Testis (tissue), 3 donors: ENCODE data around the gene ABHD2. TPM values are rescaled to one million over a fixed set of nuclear protein-coding genes. Genes with fewer than 3 reads are reported as not detected.

Source experiments
- DNase-seq: peaks from one replicate; pipeline ENCODE4 v3.0.0-alpha.2; 2019
- H3K27ac ChIP-seq, 2 donors: fragments of 200-600 bp; sonication (generic); one replicate each; pipeline ENCODE4 v1.5.1; 2019
- H3K27me3 ChIP-seq: fragments of 200-600 bp; sonication (generic); one replicate; pipeline ENCODE4 v1.5.1; 2019
- H3K36me3 ChIP-seq: fragments of 200-600 bp; sonication (generic); one replicate; pipeline ENCODE4 v1.5.1; 2017; ENCODE audit warnings: low read depth; ENCODE audit errors: missing control alignments
- H3K4me1 ChIP-seq: fragments of 200-600 bp; sonication (generic); one replicate; pipeline ENCODE4 v1.5.1; 2019
- H3K4me3 ChIP-seq, 2 donors: fragments of 200-600 bp; sonication (generic); one replicate each; pipeline ENCODE4 v1.5.1; 2017 to 2019
- H3K9me3 ChIP-seq: fragments of 200-600 bp; sonication (generic); one replicate; pipeline ENCODE4 v1.5.1; 2017
- CTCF ChIP-seq, 3 experiments: fragments of 450-650 bp in 2 of 3; fragments of 200-600 bp in 1 of 3; sonication (generic) in 1 of 3; IDR thresholded peaks; one replicate each; pipeline ENCODE4 v1.5.1; 2016 to 2019; ENCODE audit warnings: antibody characterized with exemption in 3 of 3, mild to moderate bottlenecking in 2 of 3, moderate library complexity in 1 of 3
- POLR2A ChIP-seq: fragments of 450-650 bp; IDR thresholded peaks from one replicate; pipeline ENCODE4 v1.6.1; 2017; ENCODE audit warnings: antibody characterized with exemption, mild to moderate bottlenecking, moderate library complexity
- WGBS, 2 donors: methylation state at CpG; one replicate each; pipeline ENCODE4 v1.1.5; 2018; 5-methylcytosine and 5-hydroxymethylcytosine counted together
- intact Hi-C: fragments of 100-400 bp; cut with DNase I; formaldehyde crosslinking; loops from one replicate; pipeline ENCODE4 v1.15.1; 2023; ENCODE audit warnings: low total_unique reads
- polyA plus RNA-seq: library from polyadenylated mRNA; stranded (reverse); fragments of 350-450 nt; fragmentation: Illumina TruSeq; extraction: RNeasy Lipid Tissue Mini Kit (QIAGEN cat#74804); gene quantifications from one replicate; pipeline ENCODE4 v1.2.3, GENCODE V29; 2014; ENCODE audit warnings: low read depth, low replicate concordance; ENCODE audit not compliant: insufficient read depth
- total RNA-seq, 2 donors: library from RNA; depleted of rRNA; stranded (reverse); fragments of >200 nt; gene quantifications; one replicate each; pipeline ENCODE4 v1.2.3, GENCODE V29; 2016

The ABHD2 gene
- total and polyA plus RNA-seq, 3 donors from 2014 or later: 82.5 to 214 (median 109) TPM

- no peaks in the 10 kb centered on the region for H3K27me3 ChIP-seq
- no peaks in the 10 kb centered on the region for H3K36me3 ChIP-seq
- WGBS, 2 donors: 92 to 96% methylated on average over 8 of the region's 8 CpGs
- H3K27ac ChIP-seq: no peak overlapping the region
- no peaks in the 10 kb centered on the region for H3K4me1 ChIP-seq
- no peak overlapping the region for H3K4me3 ChIP-seq
- intact Hi-C loops: no loop called here
- H3K9me3 ChIP-seq: no peaks in the 10 kb centered on the region
- no peak for DNase-seq
- TF ChIP-seq CTCF (IDR thresholded peaks at IDR 0.05): no peak
- TF ChIP-seq POLR2A: no peak
These were observed 99.8 kb downstream of the ABHD2 start for GRCh38 chr15:89187986-89188514.

- TF ChIP-seq POLR2A: no peak
- no peak for TF ChIP-seq CTCF (IDR thresholded peaks at IDR 0.05)
- WGBS, 2 donors: 73 to 74% methylated on average over 2 of the region's 2 CpGs
- intact Hi-C loops: no loop called here
These were observed 103.9 kb downstream of the ABHD2 start for GRCh38 chr15:89192136-89192535.

GRCh38 chr15:89192766-89193165 lies 104.5 kb downstream of the ABHD2 start:
- DNase-seq: no peak
- intact Hi-C loops: no loop called here
- H3K4me1 ChIP-seq: no peaks in the 10 kb centered on the region
- 69 to 83% methylated on average over 3 of the region's 3 CpGs for WGBS, 2 donors
- no peak overlapping the region for H3K4me3 ChIP-seq
- H3K27ac ChIP-seq: no peak overlapping the region
- TF ChIP-seq POLR2A: no peak
- H3K27me3 ChIP-seq: no peaks in the 10 kb centered on the region
- H3K9me3 ChIP-seq: no peaks in the 10 kb centered on the region
- H3K36me3 ChIP-seq: peaks cover 3% of the 10 kb centered on the region

More at GRCh38 chr15:89192136-89192535, 103.9 kb downstream of the ABHD2 start:
- H3K27ac ChIP-seq: no peak overlapping the region
- no peaks in the 10 kb centered on the region for H3K9me3 ChIP-seq
- H3K27me3 ChIP-seq: no peaks in the 10 kb centered on the region
- H3K4me1 ChIP-seq: no peaks in the 10 kb centered on the region
- DNase-seq: no peak
- peaks cover 3% of the 10 kb centered on the region for H3K36me3 ChIP-seq
- no peak overlapping the region for H3K4me3 ChIP-seq

GRCh38 chr15:89194608-89195007 lies 106.4 kb downstream of the ABHD2 start:
- DNase-seq: no peak
- Histone ChIP-seq H3K36me3 (peaks cover 3% of the 10 kb centered on the region), H3K4me3 (no peak overlapping the region), H3K27ac (no peak overlapping the region), H3K27me3 (no peaks in the 10 kb centered on the region), H3K9me3 (no peaks in the 10 kb centered on the region), H3K4me1 (no peaks in the 10 kb centered on the region)
- intact Hi-C loops: no loop called here
- 77 to 92% methylated on average over 4 of the region's 4 CpGs for WGBS, 2 donors
- TF ChIP-seq POLR2A: no peak
- TF ChIP-seq CTCF (IDR thresholded peaks at IDR 0.05): no peak

- peaks cover 3% of the 10 kb centered on the region for H3K36me3 ChIP-seq
- H3K4me1 ChIP-seq: no peaks in the 10 kb centered on the region
- H3K27me3 ChIP-seq: no peaks in the 10 kb centered on the region
- no peaks in the 10 kb centered on the region for H3K9me3 ChIP-seq
- intact Hi-C loops: no loop called here
- H3K4me3 ChIP-seq: no peak overlapping the region
- no peak overlapping the region for H3K27ac ChIP-seq
- 69 to 73% methylated on average over 8 of the region's 8 CpGs for WGBS, 2 donors
- no peak for DNase-seq
- TF ChIP-seq POLR2A (no peak), CTCF (IDR thresholded peaks at IDR 0.05) (no peak)
These were observed 107.6 kb downstream of the ABHD2 start for GRCh38 chr15:89195836-89196235.
